Rectal smooth muscle tissue (tissue), 1 donor: ENCODE data around the gene HIVEP2.

ENCODE experiments used
- H3K27ac ChIP-seq: one replicate; pipeline ENCODE4 v1.7.0; 2013; ENCODE audit warnings: low read depth, low read length, inconsistent platforms
- H3K27me3 ChIP-seq: one replicate; pipeline ENCODE4 v1.7.0; 2013; ENCODE audit warnings: low read length; ENCODE audit not compliant: control insufficient read depth, insufficient read depth
- H3K36me3 ChIP-seq: one replicate; pipeline ENCODE4 v1.7.0; 2013; ENCODE audit warnings: low read length; ENCODE audit not compliant: control insufficient read depth, insufficient read depth
- H3K4me1 ChIP-seq: one replicate; pipeline ENCODE4 v1.7.0; 2013; ENCODE audit warnings: low read length; ENCODE audit not compliant: control insufficient read depth, insufficient read depth
- H3K4me3 ChIP-seq: one replicate; pipeline ENCODE4 v1.7.0; 2013; ENCODE audit warnings: low read length
- H3K9ac ChIP-seq: one replicate; pipeline ENCODE4 v1.7.0; 2013; ENCODE audit warnings: low read length

The HIVEP2 gene

DNA sequence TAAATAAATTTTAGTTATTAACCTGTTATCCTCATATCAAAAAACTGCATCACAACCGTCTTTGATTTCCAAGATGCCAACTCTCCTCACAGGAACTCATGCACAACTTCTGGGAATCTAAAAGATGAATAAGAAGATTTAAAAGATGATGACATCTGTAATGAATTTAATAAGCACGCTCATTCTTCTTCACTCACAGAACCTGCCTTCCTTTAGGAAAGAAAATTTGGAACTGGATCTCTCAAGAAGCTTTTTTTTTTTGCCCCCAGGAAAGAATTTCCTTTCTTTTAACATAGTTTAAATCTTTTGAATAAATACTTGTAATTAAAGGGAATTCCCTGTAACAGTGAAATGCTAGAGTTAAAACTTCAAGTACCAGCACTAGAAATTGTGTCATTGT lies 161.5 kb downstream of the HIVEP2 start:
- no peaks in the 10 kb centered on the region for H3K36me3 ChIP-seq
- H3K4me1 ChIP-seq = no peaks in the 10 kb centered on the region
- H3K27me3 ChIP-seq = no peaks in the 10 kb centered on the region
- no peak overlapping the region for H3K4me3 ChIP-seq
- H3K9ac ChIP-seq = no peak overlapping the region
- H3K27ac ChIP-seq = no peak overlapping the region

DNA sequence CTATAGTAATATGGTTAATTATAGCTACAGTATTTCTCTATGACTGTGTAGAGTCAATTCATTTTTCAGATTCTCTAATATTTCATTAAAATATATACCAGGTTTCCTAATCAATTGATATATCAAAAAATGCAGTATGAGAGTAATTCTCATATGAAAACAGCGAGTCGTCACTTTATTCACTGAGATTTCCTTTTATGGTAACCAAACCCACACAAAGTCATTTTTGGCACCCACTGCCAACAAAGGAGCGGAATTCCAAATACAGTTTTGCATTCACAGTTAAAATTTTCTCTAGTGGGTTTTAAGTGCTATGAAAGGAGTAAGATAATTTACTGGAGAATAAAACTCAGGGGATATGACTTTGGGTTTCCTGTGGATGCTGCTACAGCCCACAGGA lies 163.8 kb downstream of the HIVEP2 start:
- H3K27ac ChIP-seq = no peak overlapping the region
- no peaks in the 10 kb centered on the region for H3K4me1 ChIP-seq
- H3K4me3 ChIP-seq = no peak overlapping the region
- H3K27me3 ChIP-seq = no peaks in the 10 kb centered on the region
- no peaks in the 10 kb centered on the region for H3K36me3 ChIP-seq
- no peak overlapping the region for H3K9ac ChIP-seq

DNA sequence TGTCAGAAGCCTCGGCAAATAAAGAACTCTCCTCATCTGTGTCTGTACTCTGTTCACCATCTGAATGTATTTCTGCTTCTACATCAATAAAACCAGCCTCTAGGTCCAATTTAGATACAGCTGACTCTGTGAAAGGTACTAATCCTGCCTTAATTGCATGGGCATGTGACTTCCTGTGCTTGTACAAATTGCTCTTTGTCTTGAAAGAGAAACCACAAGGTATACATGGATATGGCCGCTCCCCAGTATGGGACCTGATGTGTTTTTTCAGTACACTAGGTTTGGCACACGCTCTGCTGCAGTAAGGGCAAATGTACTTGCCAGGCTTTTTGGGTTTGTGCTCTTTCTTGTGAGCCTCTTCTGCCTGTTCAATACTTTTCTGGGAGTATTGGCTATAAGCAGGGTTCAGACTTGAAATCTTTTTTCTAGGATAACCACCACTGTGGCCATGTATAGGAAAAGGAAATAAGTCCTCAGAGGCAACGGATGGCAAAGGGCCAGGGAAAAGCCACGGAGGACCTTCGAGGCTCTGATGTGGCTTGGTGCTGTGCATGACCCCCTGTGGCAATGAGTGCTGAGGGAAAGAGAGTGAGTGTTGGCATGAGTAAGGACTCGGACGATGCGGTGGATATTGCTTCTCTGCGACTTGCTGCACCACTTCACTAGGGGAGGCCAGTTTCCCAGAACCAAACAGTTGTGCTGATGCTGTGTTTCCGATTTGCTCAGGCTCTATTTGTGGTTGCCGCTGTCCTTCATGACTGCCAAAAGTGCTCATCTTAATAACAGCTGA lies 170.9 kb downstream of the HIVEP2 start:
- H3K27me3 ChIP-seq = no peaks in the 10 kb centered on the region
- H3K36me3 ChIP-seq = peaks cover 9% of the 10 kb centered on the region
- H3K4me1 ChIP-seq = no peaks in the 10 kb centered on the region
- no peak overlapping the region for H3K4me3 ChIP-seq
- no peak overlapping the region for H3K9ac ChIP-seq
- H3K27ac ChIP-seq = no peak overlapping the region

DNA sequence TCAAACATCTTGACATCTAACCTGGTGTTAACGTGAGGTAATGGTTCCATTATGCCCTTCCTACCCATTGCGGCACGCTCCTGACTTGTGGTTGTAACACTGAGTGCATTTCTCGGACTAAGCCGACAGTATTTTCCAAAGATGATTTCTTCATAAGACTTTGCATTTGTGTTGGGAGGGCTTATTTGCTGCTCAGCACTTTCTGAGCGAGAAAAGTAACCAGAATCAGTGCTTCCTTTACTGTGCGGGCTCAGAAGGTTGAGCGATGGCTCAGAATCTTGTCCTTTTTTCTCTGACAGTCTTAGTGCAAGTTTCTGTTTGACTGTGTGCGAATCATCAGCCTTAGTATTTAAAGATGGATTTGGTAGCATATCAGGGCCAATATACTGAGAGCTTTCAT lies 171.7 kb downstream of the HIVEP2 start:
- Histone ChIP-seq H3K36me3 (peaks cover 9% of the 10 kb centered on the region), H3K4me3 (no peak overlapping the region)

DNA sequence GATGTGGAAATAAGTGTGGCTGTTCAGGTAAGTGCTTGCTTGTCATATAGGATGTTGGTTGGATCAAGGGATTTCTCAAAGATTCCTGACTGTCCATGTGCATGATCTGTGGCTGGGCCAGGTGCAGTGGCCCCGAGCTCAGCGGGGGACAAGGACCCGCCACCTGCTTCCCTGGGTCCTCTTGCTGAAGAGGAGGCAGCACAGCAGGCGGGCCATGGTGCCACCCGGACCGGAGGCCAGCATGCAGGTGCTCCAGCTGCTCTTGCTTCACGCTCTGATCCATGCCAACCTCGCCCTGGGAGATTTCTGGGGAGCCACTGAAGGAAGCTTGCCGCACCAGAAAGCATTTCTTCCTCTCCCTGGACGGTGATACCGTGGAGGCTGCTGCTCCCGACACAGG lies 173.8 kb downstream of the HIVEP2 start:
- H3K4me1 ChIP-seq = no peaks in the 10 kb centered on the region
- H3K27me3 ChIP-seq = no peaks in the 10 kb centered on the region
- H3K36me3 ChIP-seq = peaks cover 9% of the 10 kb centered on the region
- no peak overlapping the region for H3K4me3 ChIP-seq
- no peak overlapping the region for H3K9ac ChIP-seq
- H3K27ac ChIP-seq = no peak overlapping the region

More for the DNA sequence above, 171.7 kb downstream of the HIVEP2 start:
- no peaks in the 10 kb centered on the region for H3K4me1 ChIP-seq
- H3K9ac ChIP-seq = no peak overlapping the region
- H3K27me3 ChIP-seq = no peaks in the 10 kb centered on the region
- H3K27ac ChIP-seq = no peak overlapping the region

DNA sequence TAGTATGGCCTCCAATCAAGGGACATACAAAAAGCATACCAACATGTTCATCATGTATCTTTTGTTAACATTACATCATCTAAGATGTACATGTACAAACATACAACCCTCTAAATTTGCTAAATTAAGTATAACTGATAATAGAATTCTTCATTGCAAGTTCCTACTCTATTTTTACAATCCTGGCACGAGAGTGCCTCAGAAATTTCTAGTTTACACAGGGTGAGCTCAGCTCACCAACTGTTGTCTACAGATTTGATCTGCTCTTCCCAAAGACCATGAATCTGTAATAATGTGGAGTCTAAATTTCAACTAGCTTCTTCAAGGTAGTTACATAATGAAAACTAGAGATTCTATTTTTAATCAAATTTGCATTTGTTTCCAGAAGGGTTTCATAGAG lies 179.7 kb downstream of the HIVEP2 start:
- Histone ChIP-seq H3K9ac (no peak overlapping the region), H3K4me1 (no peaks in the 10 kb centered on the region), H3K4me3 (no peak overlapping the region), H3K27me3 (no peaks in the 10 kb centered on the region), H3K36me3 (peaks cover 6% of the 10 kb centered on the region), H3K27ac (no peak overlapping the region)

DNA sequence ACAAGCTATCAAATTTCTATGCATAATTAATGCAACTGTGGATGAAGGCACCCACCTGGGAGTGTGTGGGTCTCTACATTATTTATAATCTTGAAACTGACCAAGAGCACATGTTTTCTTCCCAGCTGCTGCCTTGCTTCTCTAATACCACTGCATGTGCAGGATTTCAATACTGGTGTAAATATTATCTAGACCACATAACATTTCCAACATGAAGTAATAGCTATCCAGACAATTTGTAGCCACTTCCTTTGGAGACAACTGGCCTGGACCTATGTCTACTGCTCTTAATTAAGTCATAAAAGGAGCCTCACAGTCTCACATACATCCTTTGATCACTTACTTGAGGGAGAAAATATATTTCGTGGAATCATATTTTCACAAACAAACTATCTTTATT lies 180.7 kb downstream of the HIVEP2 start:
- H3K27me3 ChIP-seq = no peaks in the 10 kb centered on the region
- no peaks in the 10 kb centered on the region for H3K4me1 ChIP-seq
- no peak overlapping the region for H3K9ac ChIP-seq
- H3K27ac ChIP-seq = no peak overlapping the region
- H3K4me3 ChIP-seq = no peak overlapping the region
- peaks cover 10% of the 10 kb centered on the region for H3K36me3 ChIP-seq

DNA sequence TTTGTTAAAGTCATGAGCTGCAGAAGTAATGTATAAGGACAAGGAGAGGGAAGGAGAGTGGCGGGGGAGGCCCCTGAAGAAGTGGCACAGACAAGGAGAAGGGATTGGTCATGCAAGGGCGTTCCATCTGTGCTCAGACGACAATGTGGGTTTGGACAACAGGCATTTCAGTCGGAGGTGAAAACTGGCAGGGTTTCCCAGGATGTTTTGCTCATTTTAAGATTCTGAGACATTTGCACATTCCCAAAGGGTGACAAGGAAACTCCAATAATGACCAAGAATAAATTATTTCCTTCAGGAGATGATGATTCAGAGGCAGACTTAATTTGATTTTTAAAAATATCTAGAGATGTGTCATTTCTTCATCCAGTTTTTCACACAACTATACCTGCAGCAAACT lies 181.8 kb downstream of the HIVEP2 start:
- Histone ChIP-seq H3K36me3 (peaks cover 10% of the 10 kb centered on the region), H3K9ac (no peak overlapping the region), H3K27me3 (no peaks in the 10 kb centered on the region)

DNA sequence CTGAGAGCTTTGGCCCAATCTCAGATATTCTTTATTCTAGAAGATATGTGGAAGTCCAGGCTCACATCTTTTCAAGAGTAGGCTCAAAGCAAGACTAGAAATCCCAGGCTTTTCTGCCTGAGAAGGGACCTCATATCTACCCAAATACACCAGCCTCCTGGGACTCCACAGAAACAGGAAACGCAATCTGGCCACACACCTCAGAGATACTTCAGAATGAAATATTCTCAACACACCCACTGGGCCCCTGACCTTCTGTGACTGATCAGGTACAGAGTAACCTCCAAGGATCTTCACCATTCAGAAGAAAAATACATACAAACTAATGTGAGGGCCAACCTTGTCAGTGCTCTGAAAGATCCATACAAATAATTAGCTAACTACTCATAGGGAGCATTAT lies 183.2 kb downstream of the HIVEP2 start:
- Histone ChIP-seq H3K4me1 (no peaks in the 10 kb centered on the region), H3K27me3 (no peaks in the 10 kb centered on the region), H3K4me3 (no peak overlapping the region), H3K9ac (no peak overlapping the region), H3K36me3 (peaks cover 10% of the 10 kb centered on the region), H3K27ac (no peak overlapping the region)

More for the DNA sequence above, 181.8 kb downstream of the HIVEP2 start:
- no peak overlapping the region for H3K27ac ChIP-seq
- no peaks in the 10 kb centered on the region for H3K4me1 ChIP-seq
- H3K4me3 ChIP-seq = no peak overlapping the region

DNA sequence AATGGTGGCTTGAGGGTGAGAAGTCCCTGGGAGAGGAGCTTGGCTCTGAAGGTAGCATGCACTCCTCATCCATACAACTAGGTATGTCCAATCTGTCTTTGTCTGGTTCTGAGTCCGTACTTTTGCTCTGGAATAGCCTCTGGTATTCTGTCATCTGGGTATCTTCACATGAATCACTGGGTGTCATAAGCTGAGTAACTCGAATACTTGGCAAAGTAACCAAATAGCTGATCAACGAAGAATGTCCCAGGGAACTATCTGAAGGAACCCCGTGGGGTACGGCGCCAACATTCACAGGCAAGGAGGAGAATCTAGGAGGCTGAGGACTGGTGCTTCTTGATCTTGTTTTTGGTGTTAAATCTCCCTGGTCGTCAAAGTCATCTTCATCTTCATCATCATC lies 184.8 kb downstream of the HIVEP2 start:
- no peak overlapping the region for H3K9ac ChIP-seq
- no peaks in the 10 kb centered on the region for H3K4me1 ChIP-seq
- no peak overlapping the region for H3K4me3 ChIP-seq
- no peaks in the 10 kb centered on the region for H3K27me3 ChIP-seq
- no peak overlapping the region for H3K27ac ChIP-seq
- H3K36me3 ChIP-seq = peaks cover 11% of the 10 kb centered on the region

DNA sequence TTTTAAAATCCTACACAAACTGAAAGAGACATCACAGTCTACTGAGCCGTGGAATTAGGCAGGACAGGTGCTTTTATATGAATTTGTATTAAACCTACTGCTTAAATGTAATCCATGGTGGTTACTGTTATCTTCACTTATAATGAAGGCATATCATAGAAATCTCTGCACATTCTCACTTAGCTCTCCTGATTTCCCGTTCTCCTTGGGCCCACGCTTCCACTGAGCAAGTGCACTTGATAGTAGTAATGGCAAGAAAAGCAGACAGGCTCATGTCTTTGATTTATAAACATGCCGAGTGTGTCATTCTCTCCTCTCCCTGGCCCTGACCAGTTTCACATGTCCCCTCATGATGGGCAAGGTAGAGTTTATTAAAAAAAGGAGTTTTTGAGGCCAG lies 186.3 kb downstream of the HIVEP2 start:
- peaks cover 12% of the 10 kb centered on the region for H3K36me3 ChIP-seq

DNA sequence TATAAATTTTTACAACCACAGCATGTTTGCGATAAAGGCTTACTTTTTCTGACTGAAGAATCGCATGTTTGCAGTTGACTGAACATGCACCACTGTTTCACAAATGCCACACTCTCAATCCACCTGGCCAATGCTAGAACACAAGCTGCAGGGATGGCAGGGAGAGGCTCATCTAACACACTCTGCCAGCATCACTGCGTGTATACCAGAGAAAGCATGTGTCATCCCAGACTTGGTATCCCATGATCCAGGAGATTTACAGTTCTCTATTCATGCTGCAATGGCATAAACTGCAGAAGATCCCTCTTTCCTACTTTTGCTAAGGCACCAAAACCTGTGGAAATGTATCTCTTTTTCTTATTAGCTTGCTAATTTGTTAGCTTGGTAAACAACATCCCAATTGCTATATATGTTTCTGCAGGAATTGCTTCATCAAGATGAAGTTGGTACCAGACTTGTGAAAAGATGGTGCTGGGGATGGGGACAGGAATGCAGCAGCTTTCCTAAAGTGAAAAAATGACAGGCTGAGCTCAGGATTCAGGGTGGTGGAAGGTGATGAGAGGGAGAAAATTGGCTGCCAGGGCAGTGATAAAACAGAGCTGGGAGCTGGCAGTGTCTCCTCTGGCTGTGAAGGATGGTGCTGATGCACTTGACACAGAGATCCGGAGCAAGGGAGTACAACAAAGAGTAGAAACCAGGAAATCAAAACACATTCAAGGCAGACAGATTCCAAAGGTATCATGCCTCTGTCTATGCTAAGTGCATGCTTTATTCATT lies 186.9 kb downstream of the HIVEP2 start:
- no peaks in the 10 kb centered on the region for H3K27me3 ChIP-seq
- no peaks in the 10 kb centered on the region for H3K4me1 ChIP-seq
- no peak overlapping the region for H3K27ac ChIP-seq
- no peak overlapping the region for H3K9ac ChIP-seq
- no peak overlapping the region for H3K4me3 ChIP-seq
- peaks cover 16% of the 10 kb centered on the region for H3K36me3 ChIP-seq

More for the DNA sequence above, 186.3 kb downstream of the HIVEP2 start:
- no peaks in the 10 kb centered on the region for H3K4me1 ChIP-seq
- H3K27me3 ChIP-seq = no peaks in the 10 kb centered on the region
- H3K9ac ChIP-seq = no peak overlapping the region
- H3K4me3 ChIP-seq = no peak overlapping the region
- H3K27ac ChIP-seq = no peak overlapping the region
